IPS-15b (cell line): ENCODE results near the gene PCDHGA12.
"Not testable (repeated sequence)": the region's sequence is repeated elsewhere in the genome, so short reads cannot be mapped to it uniquely, and the experiment has no call there.

Experiments
- H3K27me3 ChIP-seq: one replicate; pipeline ENCODE4 v1.6.1; 2013; ENCODE audit warnings: low read length; ENCODE audit not compliant: control insufficient read depth, insufficient read depth
- H3K36me3 ChIP-seq: one replicate; pipeline ENCODE4 v1.6.1; 2013; ENCODE audit warnings: low read length; ENCODE audit not compliant: control insufficient read depth, insufficient read depth
- H3K4me1 ChIP-seq: one replicate; pipeline ENCODE4 v1.6.1; 2013; ENCODE audit warnings: mild to moderate bottlenecking, low read length; ENCODE audit not compliant: control insufficient read depth, insufficient read depth
- H3K4me3 ChIP-seq: one replicate; pipeline ENCODE4 v1.5.1; 2013; ENCODE audit warnings: low read depth, low read length
- H3K9ac ChIP-seq: one replicate; pipeline ENCODE4 v1.6.1; 2013; ENCODE audit warnings: low read depth, mild to moderate bottlenecking, low read length
- H3K9me3 ChIP-seq: one replicate; pipeline ENCODE4 v1.6.1; 2013; ENCODE audit warnings: mild to moderate bottlenecking, low read length; ENCODE audit not compliant: control insufficient read depth, insufficient read depth

Gene PCDHGA12

GRCh38 chr5:141413540-141414069 is 16.7 kb upstream of the PCDHGA12 start:
- no peaks in the 10 kb centered on the region for H3K4me1 ChIP-seq
- H3K36me3 ChIP-seq: no peaks in the 10 kb centered on the region
- H3K9me3 ChIP-seq: no peaks in the 10 kb centered on the region
- peak overlapping the region; percentile 28 for H3K9ac ChIP-seq
- H3K4me3 ChIP-seq: peak overlapping the region; percentile 59
- H3K27me3 ChIP-seq: peaks cover 17% of the 10 kb centered on the region

DNA sequence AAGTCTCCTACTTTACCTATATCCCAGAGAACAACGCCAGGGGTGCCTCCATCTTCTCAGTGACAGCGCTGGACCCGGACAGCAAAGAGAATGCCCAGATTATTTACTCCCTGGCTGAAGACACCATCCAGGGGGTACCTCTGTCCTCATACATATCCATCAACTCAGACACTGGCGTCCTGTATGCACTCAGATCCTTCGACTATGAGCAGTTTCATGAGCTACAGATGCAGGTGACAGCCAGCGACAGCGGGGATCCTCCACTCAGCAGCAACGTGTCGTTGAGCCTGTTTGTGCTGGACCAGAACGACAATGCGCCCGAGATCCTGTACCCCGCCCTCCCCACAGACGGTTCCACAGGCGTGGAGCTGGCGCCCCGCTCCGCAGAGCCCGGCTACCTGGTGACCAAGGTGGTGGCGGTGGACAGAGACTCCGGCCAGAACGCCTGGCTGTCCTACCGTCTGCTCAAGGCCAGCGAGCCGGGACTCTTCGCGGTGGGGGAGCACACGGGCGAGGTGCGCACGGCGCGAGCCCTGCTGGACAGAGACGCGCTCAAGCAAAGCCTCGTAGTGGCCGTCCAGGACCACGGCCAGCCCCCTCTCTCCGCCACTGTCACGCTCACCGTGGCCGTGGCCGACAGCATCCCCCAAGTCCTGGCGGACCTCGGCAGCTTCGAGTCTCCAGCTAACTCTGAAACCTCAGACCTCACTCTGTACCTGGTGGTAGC is 15.6 kb upstream of the PCDHGA12 start:
- H3K4me3 ChIP-seq, H3K9me3 ChIP-seq, H3K36me3 ChIP-seq, H3K9ac ChIP-seq, H3K4me1 ChIP-seq: not testable (repeated sequence)
- peaks cover 14% of the 10 kb centered on the region for H3K27me3 ChIP-seq

- not testable (repeated sequence) for H3K4me3 ChIP-seq, H3K4me1 ChIP-seq, H3K9ac ChIP-seq, H3K36me3 ChIP-seq, H3K9me3 ChIP-seq
- peaks cover 17% of the 10 kb centered on the region for H3K27me3 ChIP-seq
Observed at GRCh38 chr5:141415275-141415618, 15.1 kb upstream of the PCDHGA12 start.

DNA sequence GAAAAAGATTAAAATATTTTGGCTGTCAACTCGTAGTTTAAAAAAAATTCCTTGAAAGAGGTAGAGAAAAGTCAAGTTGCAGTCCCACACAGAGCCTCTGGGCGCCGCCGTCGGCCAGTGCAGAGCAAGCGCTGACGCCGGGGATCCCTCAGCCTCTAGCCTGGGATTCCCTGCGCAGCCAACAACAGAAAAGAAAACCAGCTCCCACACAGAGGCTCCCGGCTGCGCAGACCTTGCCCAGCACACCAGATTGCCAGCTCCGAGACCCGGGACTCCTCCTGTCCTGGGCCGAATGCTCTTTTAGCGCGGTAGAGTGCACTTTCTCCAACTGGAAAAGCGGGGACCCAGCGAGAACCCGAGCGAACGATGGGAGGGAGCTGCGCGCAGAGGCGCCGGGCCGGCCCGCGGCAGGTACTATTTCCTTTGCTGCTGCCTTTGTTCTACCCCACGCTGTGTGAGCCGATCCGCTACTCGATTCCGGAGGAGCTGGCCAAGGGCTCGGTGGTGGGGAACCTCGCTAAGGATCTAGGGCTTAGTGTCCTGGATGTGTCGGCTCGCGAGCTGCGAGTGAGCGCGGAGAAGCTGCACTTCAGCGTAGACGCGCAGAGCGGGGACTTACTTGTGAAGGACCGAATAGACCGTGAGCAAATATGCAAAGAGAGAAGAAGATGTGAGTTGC is 12.7 kb upstream of the PCDHGA12 start, which contains the start of gene PCDHGB7:
Gene PCDHGB7 (plus strand): TSS at position 184 of the 679 bp plus-strand sequence. CDS start 183 bp downstream, at position 367.
- H3K4me1 ChIP-seq, H3K9me3 ChIP-seq, H3K36me3 ChIP-seq: not testable (repeated sequence)
- Histone ChIP-seq H3K4me3 (peak within 1 kb of the TSS; percentile 55), H3K27me3 (peaks cover 17% of the 10 kb centered on the region), H3K9ac (peak within 1 kb of the TSS; percentile 56)

- Histone ChIP-seq H3K4me1 (no peaks in the 10 kb centered on the region), H3K4me3 (no peak overlapping the region), H3K27me3 (peaks cover 17% of the 10 kb centered on the region), H3K9me3 (peaks cover 5% of the 10 kb centered on the region), H3K9ac (no peak overlapping the region), H3K36me3 (no peaks in the 10 kb centered on the region)
Observed at GRCh38 chr5:141419074-141419880, 11.0 kb upstream of the PCDHGA12 start.

- Histone ChIP-seq H3K4me3 (peak within 1 kb of the TSS; percentile 52), H3K9me3 (peaks cover 5% of the 10 kb centered on the region), H3K27me3 (peaks cover 17% of the 10 kb centered on the region), H3K4me1 (no peaks in the 10 kb centered on the region), H3K36me3 (no peaks in the 10 kb centered on the region), H3K9ac (no peak within 1 kb of the TSS)
Observed at GRCh38 chr5:141420855-141421488, 9.3 kb upstream of the PCDHGA12 start, which contains the start of gene PCDHGA11. TSS of gene PCDHGA11 (plus strand) at chr5:141421051. CDS start at chr5:141421228, 177 bp downstream.

- H3K36me3 ChIP-seq: no peaks in the 10 kb centered on the region
- H3K9ac ChIP-seq: no peak overlapping the region
- H3K4me3 ChIP-seq: peak overlapping the region; percentile 52
Observed at GRCh38 chr5:141421489-141421855, 8.8 kb upstream of the PCDHGA12 start.

DNA sequence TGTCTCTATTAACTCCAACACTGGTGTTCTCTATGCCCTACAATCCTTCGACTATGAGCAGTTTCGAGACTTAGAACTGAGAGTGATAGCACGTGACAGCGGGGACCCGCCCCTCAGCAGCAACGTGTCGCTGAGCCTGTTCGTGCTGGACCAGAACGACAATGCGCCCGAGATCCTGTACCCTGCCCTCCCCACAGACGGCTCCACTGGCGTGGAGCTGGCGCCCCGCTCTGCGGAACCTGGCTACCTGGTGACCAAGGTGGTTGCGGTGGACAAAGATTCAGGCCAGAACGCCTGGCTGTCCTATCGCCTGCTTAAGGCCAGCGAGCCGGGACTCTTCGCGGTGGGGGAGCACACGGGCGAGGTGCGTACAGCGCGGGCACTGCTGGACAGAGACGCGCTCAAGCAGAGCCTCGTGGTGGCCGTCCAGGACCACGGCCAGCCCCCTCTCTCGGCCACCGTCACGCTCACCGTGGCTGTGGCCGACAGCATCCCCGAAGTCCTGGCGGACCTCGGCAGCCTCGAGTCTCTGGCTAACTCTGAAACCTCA is 7.5 kb upstream of the PCDHGA12 start:
- peaks cover 17% of the 10 kb centered on the region for H3K27me3 ChIP-seq
- peaks cover 11% of the 10 kb centered on the region for H3K9me3 ChIP-seq

More at GRCh38 chr5:141421489-141421855, 8.8 kb upstream of the PCDHGA12 start:
- Histone ChIP-seq H3K27me3 (peaks cover 17% of the 10 kb centered on the region), H3K4me1 (no peaks in the 10 kb centered on the region), H3K9me3 (peaks cover 5% of the 10 kb centered on the region)

DNA sequence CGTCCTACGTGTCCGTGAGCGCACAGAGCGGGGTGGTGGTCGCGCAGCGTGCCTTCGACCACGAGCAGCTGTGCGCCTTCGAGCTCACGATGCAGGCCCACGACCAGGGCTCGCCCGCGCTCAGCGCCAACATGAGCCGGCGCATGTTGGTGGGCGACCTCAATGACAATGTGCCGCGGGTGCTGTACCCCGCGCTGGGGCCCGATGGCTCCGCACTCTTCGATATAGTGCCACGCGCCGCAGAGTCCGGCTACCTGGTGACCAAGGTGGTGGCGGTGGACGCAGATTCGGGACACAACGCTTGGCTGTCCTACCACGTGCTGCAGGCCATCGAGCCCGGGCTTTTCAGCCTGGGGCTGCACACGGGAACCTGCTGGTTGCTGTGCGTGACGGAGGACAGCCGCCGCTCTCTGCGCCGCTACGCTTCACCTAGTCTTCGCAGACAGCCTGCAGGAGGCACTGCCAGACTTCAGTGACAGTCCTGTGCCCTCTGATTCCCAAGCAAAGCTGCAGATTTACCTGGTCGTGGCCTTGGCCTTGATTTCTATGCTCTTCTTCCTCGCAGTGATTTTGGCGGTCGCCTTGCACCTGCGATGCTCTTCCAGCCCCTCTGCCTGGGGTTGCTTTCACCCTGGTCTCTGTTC is 2.4 kb upstream of the PCDHGA12 start:
- Histone ChIP-seq H3K9ac (no peak overlapping the region), H3K36me3 (peaks cover 6% of the 10 kb centered on the region), H3K27me3 (no peaks in the 10 kb centered on the region), H3K9me3 (peaks cover 17% of the 10 kb centered on the region), H3K4me1 (no peaks in the 10 kb centered on the region), H3K4me3 (no peak overlapping the region)

More for the DNA sequence above, 7.5 kb upstream of the PCDHGA12 start:
- no peak overlapping the region for H3K4me3 ChIP-seq
- H3K4me1 ChIP-seq: no peaks in the 10 kb centered on the region
- H3K9ac ChIP-seq: no peak overlapping the region
- H3K36me3 ChIP-seq: peaks cover 4% of the 10 kb centered on the region

- no peak overlapping the region for H3K9ac ChIP-seq
- no peak overlapping the region for H3K4me3 ChIP-seq
- H3K9me3 ChIP-seq: peaks cover 21% of the 10 kb centered on the region
- H3K4me1 ChIP-seq: no peaks in the 10 kb centered on the region
- H3K27me3 ChIP-seq: no peaks in the 10 kb centered on the region
- H3K36me3 ChIP-seq: peaks cover 6% of the 10 kb centered on the region
Observed at GRCh38 chr5:141431286-141431685, 979 bp downstream of the PCDHGA12 start.
